Testis (tissue), 3 donors: ENCODE results near the gene RBM15. TPM values are rescaled to one million over a fixed set of nuclear protein-coding genes. Genes with fewer than 3 reads are reported as not detected.
A peak's percentile ranks its signal among the peaks of the same experiment; 100 is the strongest.

ENCODE experiments used
- DNase-seq: peaks from one replicate; pipeline ENCODE4 v3.0.0-alpha.2; 2019
- H3K27ac ChIP-seq, 2 donors: fragments of 200-600 bp; sonication (generic); one replicate each; pipeline ENCODE4 v1.5.1; 2019
- H3K27me3 ChIP-seq: fragments of 200-600 bp; sonication (generic); one replicate; pipeline ENCODE4 v1.5.1; 2019
- H3K36me3 ChIP-seq: fragments of 200-600 bp; sonication (generic); one replicate; pipeline ENCODE4 v1.5.1; 2017; ENCODE audit warnings: low read depth; ENCODE audit errors: missing control alignments
- H3K4me1 ChIP-seq: fragments of 200-600 bp; sonication (generic); one replicate; pipeline ENCODE4 v1.5.1; 2019
- H3K4me3 ChIP-seq, 2 donors: fragments of 200-600 bp; sonication (generic); one replicate each; pipeline ENCODE4 v1.5.1; 2017 to 2019
- H3K9me3 ChIP-seq: fragments of 200-600 bp; sonication (generic); one replicate; pipeline ENCODE4 v1.5.1; 2017
- CTCF ChIP-seq, 3 experiments: fragments of 450-650 bp in 2 of 3; fragments of 200-600 bp in 1 of 3; sonication (generic) in 1 of 3; IDR thresholded peaks; one replicate each; pipeline ENCODE4 v1.5.1; 2016 to 2019; ENCODE audit warnings: antibody characterized with exemption in 3 of 3, mild to moderate bottlenecking in 2 of 3, moderate library complexity in 1 of 3
- POLR2A ChIP-seq: fragments of 450-650 bp; IDR thresholded peaks from one replicate; pipeline ENCODE4 v1.6.1; 2017; ENCODE audit warnings: antibody characterized with exemption, mild to moderate bottlenecking, moderate library complexity
- WGBS, 2 donors: methylation state at CpG; one replicate each; pipeline ENCODE4 v1.1.5; 2018; 5-methylcytosine and 5-hydroxymethylcytosine counted together
- intact Hi-C: fragments of 100-400 bp; cut with DNase I; formaldehyde crosslinking; loops from one replicate; pipeline ENCODE4 v1.15.1; 2023; ENCODE audit warnings: low total_unique reads
- polyA plus RNA-seq: library from polyadenylated mRNA; stranded (reverse); fragments of 350-450 nt; fragmentation: Illumina TruSeq; extraction: RNeasy Lipid Tissue Mini Kit (QIAGEN cat#74804); gene quantifications from one replicate; pipeline ENCODE4 v1.2.3, GENCODE V29; 2014; ENCODE audit warnings: low read depth, low replicate concordance; ENCODE audit not compliant: insufficient read depth
- total RNA-seq, 2 donors: library from RNA; depleted of rRNA; stranded (reverse); fragments of >200 nt; gene quantifications; one replicate each; pipeline ENCODE4 v1.2.3, GENCODE V29; 2016

The RBM15 gene
- total and polyA plus RNA-seq, 3 donors from 2014 or later: 22.2 to 80.2 (median 72.8) TPM

GRCh38 chr1:110348050-110348449 lies 8.9 kb downstream of the RBM15 start:
- 36 to 41% methylated on average over 2 of the region's 2 CpGs for whole genome bisulfite sequencing, 2 donors
- Histone ChIP-seq H3K4me3 (no peak overlapping the region), H3K27ac (peak overlapping the region in 1 of 2 donors; percentile 0), H3K4me1 (peaks cover 23% of the 10 kb centered on the region), H3K9me3 (no peaks in the 10 kb centered on the region), H3K27me3 (no peaks in the 10 kb centered on the region), H3K36me3 (no peaks in the 10 kb centered on the region)
- DNase-seq: no peak
- intact Hi-C loops: loop anchor here (10.0 kb wide), 1 partner anchor 57 kb away; the partner anchor contains the start of gene LAMTOR5
- TF ChIP-seq CTCF (IDR thresholded peaks at IDR 0.05) (no peak), POLR2A (no peak)

- intact Hi-C loops: loop anchor here (10.0 kb wide), 1 partner anchor 56 kb away; the partner anchor contains the start of gene LAMTOR5
Observed at GRCh38 chr1:110348771-110349170, 9.6 kb downstream of the RBM15 start.

GRCh38 chr1:110350360-110350759 lies 11.2 kb downstream of the RBM15 start:
- H3K9me3 ChIP-seq: no peaks in the 10 kb centered on the region
- intact Hi-C loops: no loop called here
- no peak for DNase-seq
- 73 to 83% methylated on average over 2 of the region's 2 CpGs for WGBS, 2 donors
- no peak for TF ChIP-seq CTCF (IDR thresholded peaks at IDR 0.05)
- TF ChIP-seq POLR2A: no peak
- peaks cover 23% of the 10 kb centered on the region for H3K4me1 ChIP-seq
- H3K27me3 ChIP-seq: no peaks in the 10 kb centered on the region
- H3K36me3 ChIP-seq: no peaks in the 10 kb centered on the region
- no peak overlapping the region for H3K27ac ChIP-seq
- no peak overlapping the region for H3K4me3 ChIP-seq

More at GRCh38 chr1:110348771-110349170, 9.6 kb downstream of the RBM15 start:
- DNase-seq: no peak
- Histone ChIP-seq H3K4me1 (peaks cover 23% of the 10 kb centered on the region), H3K36me3 (no peaks in the 10 kb centered on the region), H3K4me3 (no peak overlapping the region), H3K9me3 (no peaks in the 10 kb centered on the region), H3K27ac (peak overlapping the region in 1 of 2 donors; percentile 9), H3K27me3 (no peaks in the 10 kb centered on the region)
- TF ChIP-seq POLR2A (no peak), CTCF (IDR thresholded peaks at IDR 0.05) (no peak)

- no peaks in the 10 kb centered on the region for H3K36me3 ChIP-seq
- TF ChIP-seq POLR2A (no peak), CTCF (IDR thresholded peaks at IDR 0.05) (no peak)
- intact Hi-C loops: no loop called here
- H3K27me3 ChIP-seq: no peaks in the 10 kb centered on the region
- H3K4me3 ChIP-seq: no peak overlapping the region
- DNase-seq: no peak
- H3K4me1 ChIP-seq: no peaks in the 10 kb centered on the region
- WGBS, 2 donors: 66 to 69% methylated on average over 1 of the region's 1 CpG
- no peaks in the 10 kb centered on the region for H3K9me3 ChIP-seq
- H3K27ac ChIP-seq: no peak overlapping the region
Observed at GRCh38 chr1:110355321-110355720, 16.1 kb downstream of the RBM15 start.

GRCh38 chr1:110356379-110356778 lies 17.2 kb downstream of the RBM15 start:
- H3K27ac ChIP-seq: no peak overlapping the region
- intact Hi-C loops: no loop called here

More at GRCh38 chr1:110356379-110356778, 17.2 kb downstream of the RBM15 start:
- no peak for DNase-seq
- no peaks in the 10 kb centered on the region for H3K4me1 ChIP-seq
- WGBS, 2 donors: 84 to 92% methylated on average over 2 of the region's 2 CpGs
- H3K36me3 ChIP-seq: no peaks in the 10 kb centered on the region
- no peaks in the 10 kb centered on the region for H3K9me3 ChIP-seq
- no peak overlapping the region for H3K4me3 ChIP-seq
- TF ChIP-seq POLR2A: no peak
- TF ChIP-seq CTCF (IDR thresholded peaks at IDR 0.05): no peak
- no peaks in the 10 kb centered on the region for H3K27me3 ChIP-seq
